T-cell (primary cell): ENCODE results near the gene EXTL1. TPM values are rescaled to one million over a fixed set of nuclear protein-coding genes. Genes with fewer than 3 reads are reported as not detected.

Experiments
- ATAC-seq, 4 experiments: fragments of 200-7000 bp in 3 of 4; fragments of 150-1000 bp in 1 of 4; cut with Tn5 transposase; replicated peaks in 1 of 4; 1 replicate in 3 of 4; 2 replicates in 1 of 4; pipeline ENCODE4 v1.10.0; 2021; ENCODE audit warnings: moderate library complexity in 3 of 4, mild to moderate bottlenecking in 2 of 4, moderate number of reproducible peaks in 1 of 4
- CTCF ChIA-PET, 2 donors: fragments of 300-600 bp; sonication (Branson Sonifier 250); formaldehyde crosslinking; loops; one replicate each; lab custom pipeline; 2022; ENCODE audit warnings: antibody characterized with exemption in 2 of 2; lab: Charles Lee
- POLR2A ChIA-PET, 2 donors: fragments of 300-600 bp; sonication (Branson Sonifier 250); formaldehyde crosslinking; loops; one replicate each; lab custom pipeline; 2022; ENCODE audit warnings: antibody characterized with exemption in 2 of 2; lab: Charles Lee
- DNase-seq, 35 experiments: peaks; one replicate each; pipeline versions ENCODE4 v3.0.0 to v3.0.0-alpha.2; 2013 to 2023
- H3K27ac ChIP-seq: one replicate; pipeline ENCODE4 v1.5.1; 2013; ENCODE audit warnings: low read length
- H3K27me3 ChIP-seq, 2 experiments: replicated peaks in 1 of 2; 1 replicate in 1 of 2; 2 replicates in 1 of 2; pipeline versions ENCODE4 v1.6.1 to v1.7.0; 2013; ENCODE audit warnings: low read length in 1 of 2, mixed read lengths in 1 of 2; ENCODE audit not compliant: control insufficient read depth in 2 of 2, insufficient read depth in 2 of 2; ENCODE audit errors: extremely low read depth in 1 of 2
- H3K36me3 ChIP-seq, 2 donors: 1 replicate in 1 of 2; 2 replicates in 1 of 2; pipeline versions ENCODE4 v1.6.1 to v1.7.0; 2013; ENCODE audit warnings: low read length in 1 of 2; ENCODE audit not compliant: control insufficient read depth in 2 of 2, insufficient read depth in 1 of 2; ENCODE audit errors: extremely low read depth in 1 of 2
- H3K4me1 ChIP-seq, 2 experiments: 1 replicate in 1 of 2; 2 replicates in 1 of 2; pipeline versions ENCODE4 v1.6.1 to v1.7.0; 2013; ENCODE audit warnings: low read length in 2 of 2, mixed read lengths in 1 of 2; ENCODE audit not compliant: insufficient read depth in 2 of 2, control insufficient read depth in 1 of 2; ENCODE audit errors: extremely low read depth in 1 of 2
- H3K4me3 ChIP-seq, 2 donors: 1 replicate in 1 of 2; 2 replicates in 1 of 2; pipeline versions ENCODE4 v1.5.1 to v1.7.0; 2013; ENCODE audit warnings: mild to moderate bottlenecking in 2 of 2, low read length in 1 of 2, moderate library complexity in 1 of 2; ENCODE audit not compliant: control insufficient read depth in 1 of 2; ENCODE audit errors: extremely low read depth in 1 of 2
- H3K9me3 ChIP-seq: 2 replicates; pipeline ENCODE4 v1.7.0; 2013
- H3K27ac Mint-ChIP-seq, 2 donors: one replicate each; pipeline ENCODE4 v1.8.0; 2020 to 2021; ENCODE audit warnings: mild to moderate bottlenecking in 2 of 2, mixed read lengths in 2 of 2
- H3K27me3 Mint-ChIP-seq, 2 donors: one replicate each; pipeline ENCODE4 v1.8.0; 2021 to 2022; ENCODE audit warnings: mixed read lengths in 2 of 2
- H3K36me3 Mint-ChIP-seq: one replicate; pipeline ENCODE4 v1.8.0; 2021; ENCODE audit warnings: mixed read lengths
- H3K4me1 Mint-ChIP-seq, 3 donors: one replicate each; pipeline ENCODE4 v1.8.0; 2020 to 2022; ENCODE audit warnings: mixed read lengths in 3 of 3, mild to moderate bottlenecking in 1 of 3
- H3K4me3 Mint-ChIP-seq, 3 donors: one replicate each; pipeline ENCODE4 v1.8.0; 2020 to 2022; ENCODE audit warnings: mild to moderate bottlenecking in 3 of 3, mixed read lengths in 3 of 3, moderate library complexity in 3 of 3
- H3K9me3 Mint-ChIP-seq, 3 donors: one replicate each; pipeline ENCODE4 v1.8.0; 2020 to 2022; ENCODE audit warnings: mixed read lengths in 3 of 3
- WGBS: methylation state at CpG from one replicate; pipeline ENCODE4 v1.1.5; 2013; ENCODE audit warnings: missing lambda C conversion rate; ENCODE audit not compliant: insufficient coverage; 5-methylcytosine and 5-hydroxymethylcytosine counted together
- total RNA-seq, 35 experiments: library from RNA in 6 of 35; stranded (reverse) in 6 of 35; fragments of 120-200 nt in 1 of 35; gene quantifications; one replicate each; pipeline versions ENCODE4 v1.2.1 to v1.2.4 and lab custom pipeline; 2013 to 2026

Gene EXTL1
- total RNA-seq, 5 donors from 2014 or later (not counting 1 experiment from before 2014, with no cell fraction given), result 0.08 to 0.19 (median 0.12) TPM; not detected in 1

GRCh38 chr1:26067432-26067911, 45.9 kb downstream of the EXTL1 start, which contains the start of gene TRIM63:
TRIM63 (minus strand) TSS chr1:26067630; CDS start chr1:26067494, 136 bp downstream.
- H3K9me3 Mint-ChIP-seq, result no peaks in the 10 kb centered on the region
- Histone ChIP-seq H3K27ac (no peak within 1 kb of the TSS), H3K4me1 (no peaks in the 10 kb centered on the region), H3K4me3 (no peak within 1 kb of the TSS), H3K36me3 (no peaks in the 10 kb centered on the region), H3K9me3 (no peaks in the 10 kb centered on the region), H3K27me3 (peaks cover 0 to 40% of the 10 kb centered on the region in 2 experiments)
- peaks cover 16 to 24% of the 10 kb centered on the region in 2 donors for H3K27me3 Mint-ChIP-seq
- ATAC-seq, result no peak
- no peak within 1 kb of the TSS for H3K27ac Mint-ChIP-seq
- H3K4me3 Mint-ChIP-seq, result no peak within 1 kb of the TSS
- H3K36me3 Mint-ChIP-seq, result no peaks in the 10 kb centered on the region
- no peaks in the 10 kb centered on the region for H3K4me1 Mint-ChIP-seq
- 60% methylated on average over 7 of the region's 9 CpGs for WGBS
- ChIA-PET POLR2A (no interaction called here), CTCF (no interaction called here)
- DNase-seq, result no peak

- H3K4me1 ChIP-seq, result no peaks in the 10 kb centered on the region
Measured at GRCh38 chr1:26069941-26070295, 48.3 kb downstream of the EXTL1 start.

GRCh38 chr1:26070296-26070962, 48.9 kb downstream of the EXTL1 start:
- no peak for DNase-seq
- H3K4me3 ChIP-seq, result no peak overlapping the region
- peaks cover 0 to 49% of the 10 kb centered on the region in 2 experiments for H3K27me3 ChIP-seq
- H3K36me3 ChIP-seq, result no peaks in the 10 kb centered on the region
- Mint-ChIP-seq H3K4me1 (peaks cover 1 to 2% (median 2%) of the 10 kb centered on the region in 3 donors), H3K9me3 (no peaks in the 10 kb centered on the region), H3K36me3 (no peaks in the 10 kb centered on the region), H3K4me3 (no peak overlapping the region), H3K27me3 (peaks cover 25 to 29% of the 10 kb centered on the region in 2 donors), H3K27ac (no peak overlapping the region)
- WGBS, result 92% methylated on average over 2 of the region's 4 CpGs
- no peaks in the 10 kb centered on the region for H3K9me3 ChIP-seq
- CTCF ChIA-PET, result no interaction called here
- POLR2A ChIA-PET, result no interaction called here
- H3K4me1 ChIP-seq, result peaks cover 0 to under 1% of the 10 kb centered on the region in 2 experiments
- no peak overlapping the region for H3K27ac ChIP-seq
- ATAC-seq, result no peak

More at GRCh38 chr1:26069941-26070295, 48.3 kb downstream of the EXTL1 start:
- Mint-ChIP-seq H3K27ac (no peak overlapping the region), H3K27me3 (peaks cover 25 to 29% of the 10 kb centered on the region in 2 donors), H3K4me3 (no peak overlapping the region), H3K4me1 (no peaks in the 10 kb centered on the region), H3K36me3 (no peaks in the 10 kb centered on the region), H3K9me3 (no peaks in the 10 kb centered on the region)
- ChIA-PET CTCF (interaction anchor here in 1 of 2 donors (1.1 kb wide), 1 partner anchor 11 kb away, joined by 4 read pairs; no protein-coding TSS in a partner anchor), POLR2A (no interaction called here)
- DNase-seq (no peak), ATAC-seq (no peak)
- Histone ChIP-seq H3K4me3 (no peak overlapping the region), H3K9me3 (no peaks in the 10 kb centered on the region), H3K27me3 (peaks cover 0 to 45% of the 10 kb centered on the region in 2 experiments), H3K36me3 (no peaks in the 10 kb centered on the region), H3K27ac (no peak overlapping the region)
- WGBS, result no CpG with 5 or more reads among the region's 1 CpG

- H3K4me3 Mint-ChIP-seq, result no peak overlapping the region
- POLR2A ChIA-PET, result no interaction called here
- no peaks in the 10 kb centered on the region for H3K9me3 ChIP-seq
- peaks cover 0 to 51% of the 10 kb centered on the region in 2 experiments for H3K27me3 ChIP-seq
- CTCF ChIA-PET, result no interaction called here
- peaks cover 0 to 6% of the 10 kb centered on the region in 2 experiments for H3K4me1 ChIP-seq
- H3K36me3 Mint-ChIP-seq, result no peaks in the 10 kb centered on the region
- no peaks in the 10 kb centered on the region for H3K9me3 Mint-ChIP-seq
- H3K36me3 ChIP-seq, result no peaks in the 10 kb centered on the region
- no peak overlapping the region for H3K27ac Mint-ChIP-seq
- WGBS, result 92% methylated on average over 5 of the region's 6 CpGs
- no peak overlapping the region for H3K27ac ChIP-seq
- no peak overlapping the region for H3K4me3 ChIP-seq
- DNase-seq, result no peak
- H3K27me3 Mint-ChIP-seq, result peaks cover 25 to 29% of the 10 kb centered on the region in 2 donors
- ATAC-seq, result no peak
- peaks cover 6 to 7% (median 7%) of the 10 kb centered on the region in 3 donors for H3K4me1 Mint-ChIP-seq
Measured at GRCh38 chr1:26070963-26071342, 49.4 kb downstream of the EXTL1 start.

GRCh38 chr1:26072305-26072704, 50.7 kb downstream of the EXTL1 start:
- 86% methylated on average over 1 of the region's 6 CpGs for WGBS
- peaks cover 0 to 7% of the 10 kb centered on the region in 2 experiments for H3K4me1 ChIP-seq
- H3K27me3 ChIP-seq, result peaks cover 0 to 45% of the 10 kb centered on the region in 2 experiments
- H3K4me3 ChIP-seq, result no peak overlapping the region
- H3K4me3 Mint-ChIP-seq, result no peak overlapping the region
- H3K4me1 Mint-ChIP-seq, result peaks cover 6 to 13% (median 11%) of the 10 kb centered on the region in 3 donors
- H3K27me3 Mint-ChIP-seq, result peaks cover 25 to 31% of the 10 kb centered on the region in 2 donors
- ATAC-seq, result no peak
- H3K9me3 ChIP-seq, result no peaks in the 10 kb centered on the region
- H3K36me3 Mint-ChIP-seq, result no peaks in the 10 kb centered on the region
- ChIA-PET CTCF (no interaction called here), POLR2A (no interaction called here)
- no peaks in the 10 kb centered on the region for H3K9me3 Mint-ChIP-seq
- no peak for DNase-seq
- H3K36me3 ChIP-seq, result no peaks in the 10 kb centered on the region
- H3K27ac ChIP-seq, result no peak overlapping the region
- H3K27ac Mint-ChIP-seq, result no peak overlapping the region

GRCh38 chr1:26075421-26076144, 54.0 kb downstream of the EXTL1 start:
- H3K36me3 ChIP-seq, result no peaks in the 10 kb centered on the region
- peaks cover 0 to 7% of the 10 kb centered on the region in 2 experiments for H3K4me1 ChIP-seq
- H3K27ac ChIP-seq, result no peak overlapping the region
- no CpG with 5 or more reads among the region's 3 CpGs for WGBS
- peaks cover 0 to 36% of the 10 kb centered on the region in 2 experiments for H3K27me3 ChIP-seq
- Mint-ChIP-seq H3K4me3 (no peak overlapping the region), H3K27me3 (peaks cover 14 to 27% of the 10 kb centered on the region in 2 donors), H3K9me3 (no peaks in the 10 kb centered on the region), H3K36me3 (no peaks in the 10 kb centered on the region), H3K27ac (no peak overlapping the region), H3K4me1 (peaks cover 6 to 13% (median 11%) of the 10 kb centered on the region in 3 donors)
- POLR2A ChIA-PET, result no interaction called here
- CTCF ChIA-PET, result no interaction called here
- no peak for DNase-seq
- H3K9me3 ChIP-seq, result no peaks in the 10 kb centered on the region
- ATAC-seq, result no peak
- no peak overlapping the region for H3K4me3 ChIP-seq
